ENCODE measurements around the gene DPPA3. TPM values are rescaled to one million over a fixed set of nuclear protein-coding genes. Genes with fewer than 3 reads are reported as not detected.

DPPA3 gene
- total and polyA plus RNA-seq, 2 donors (not counting 1 experiment from before 2014, with no cell fraction given) = not detected

GRCh38 chr12:7748852-7749251, 37.6 kb downstream of the DPPA3 start:
- Histone ChIP-seq H3K27me3 (ENCODE audit: control insufficient read depth, insufficient read depth, low read length) (no peaks in the 10 kb centered on the region), H3K27ac (ENCODE audit: insufficient read depth, low read length) (no peak overlapping the region)
- TF ChIP-seq CTCF (conservative IDR thresholded peaks at IDR 0.05 in 1 of 2, IDR thresholded peaks at IDR 0.05 in 1 of 2; ENCODE audit: low read depth in 1 of 2, low read length in 2 of 2) (no peak), EZH2 (IDR thresholded peaks at IDR 0.05; ENCODE audit: low read length, missing control alignments) (no peak)

GRCh38 chr12:7749442-7749841, 38.2 kb downstream of the DPPA3 start:
- no peak overlapping the region for H3K4me2 ChIP-seq (ENCODE audit: extremely low read depth, insufficient read depth, low read length)
- no peaks in the 10 kb centered on the region for H3K36me3 ChIP-seq (ENCODE audit: control insufficient read depth, insufficient read depth, low read length)
- no peaks in the 10 kb centered on the region for H3K27me3 ChIP-seq (ENCODE audit: control insufficient read depth, insufficient read depth, low read length)
- H3K9ac ChIP-seq (ENCODE audit: insufficient read depth, low read length) = no peak overlapping the region
- no peak overlapping the region for H3K27ac ChIP-seq (ENCODE audit: insufficient read depth, low read length)
- no peaks in the 10 kb centered on the region for H3K79me2 ChIP-seq (ENCODE audit: control insufficient read depth, insufficient read depth, low read length)
- H2AFZ ChIP-seq (ENCODE audit: low read length) = no peak overlapping the region
- TF ChIP-seq CTCF (conservative IDR thresholded peaks at IDR 0.05 in 1 of 2, IDR thresholded peaks at IDR 0.05 in 1 of 2; ENCODE audit: low read depth in 1 of 2, low read length in 2 of 2) (no peak), EZH2 (IDR thresholded peaks at IDR 0.05; ENCODE audit: low read length, missing control alignments) (no peak)
- H3K4me1 ChIP-seq (ENCODE audit: control insufficient read depth, extremely low read depth, insufficient read depth, low read length) = no peaks in the 10 kb centered on the region
- H3K4me3 ChIP-seq (replicated peaks in 1 of 4; ENCODE audit: control extremely low read depth in 1 of 4, insufficient read depth in 1 of 4, low read depth in 3 of 4, low read length in 4 of 4) = no peak overlapping the region
- DNase-seq (ENCODE audit: low read depth in 2 of 2) = no peak
- no peaks in the 10 kb centered on the region for H3K9me3 ChIP-seq (ENCODE audit: control insufficient read depth, insufficient read depth, low read depth, low read length)
- no peaks in the 10 kb centered on the region for H4K20me1 ChIP-seq (ENCODE audit: control insufficient read depth, extremely low read depth, insufficient read depth, low read length)

More at GRCh38 chr12:7748852-7749251, 37.6 kb downstream of the DPPA3 start:
- Histone ChIP-seq H3K36me3 (ENCODE audit: control insufficient read depth, insufficient read depth, low read length) (no peaks in the 10 kb centered on the region), H3K9me3 (ENCODE audit: control insufficient read depth, insufficient read depth, low read depth, low read length) (no peaks in the 10 kb centered on the region), H3K9ac (ENCODE audit: insufficient read depth, low read length) (no peak overlapping the region), H3K4me1 (ENCODE audit: control insufficient read depth, extremely low read depth, insufficient read depth, low read length) (no peaks in the 10 kb centered on the region), H4K20me1 (ENCODE audit: control insufficient read depth, extremely low read depth, insufficient read depth, low read length) (no peaks in the 10 kb centered on the region), H3K4me3 (replicated peaks in 1 of 4; ENCODE audit: control extremely low read depth in 1 of 4, insufficient read depth in 1 of 4, low read depth in 3 of 4, low read length in 4 of 4) (no peak overlapping the region), H3K79me2 (ENCODE audit: control insufficient read depth, insufficient read depth, low read length) (no peaks in the 10 kb centered on the region), H3K4me2 (ENCODE audit: extremely low read depth, insufficient read depth, low read length) (no peak overlapping the region), H2AFZ (ENCODE audit: low read length) (no peak overlapping the region)
- DNase-seq (ENCODE audit: low read depth in 2 of 2) = no peak

DNA sequence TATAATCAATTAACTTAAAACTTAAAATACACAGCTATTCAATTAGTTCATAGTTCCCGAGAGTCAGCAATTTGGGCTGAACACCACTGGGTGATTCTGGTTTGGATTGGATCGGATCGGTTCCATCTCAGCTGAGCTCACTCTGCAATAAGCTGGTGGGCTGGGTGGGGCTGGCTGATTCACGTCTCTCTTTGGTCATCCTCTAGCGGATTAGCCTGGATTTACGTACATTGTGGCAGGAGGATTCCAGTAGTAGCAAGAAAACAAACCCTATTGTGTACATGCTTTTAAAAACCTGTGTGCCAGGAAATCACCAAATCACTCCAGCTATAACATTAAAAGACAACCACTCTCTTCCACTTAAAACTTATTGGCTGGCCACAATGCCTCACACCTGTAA, 39.1 kb downstream of the DPPA3 start:
- Histone ChIP-seq H3K9me3 (ENCODE audit: control insufficient read depth, insufficient read depth, low read depth, low read length) (no peaks in the 10 kb centered on the region), H3K9ac (ENCODE audit: insufficient read depth, low read length) (no peak overlapping the region), H3K79me2 (ENCODE audit: control insufficient read depth, insufficient read depth, low read length) (no peaks in the 10 kb centered on the region), H3K36me3 (ENCODE audit: control insufficient read depth, insufficient read depth, low read length) (no peaks in the 10 kb centered on the region), H3K27ac (ENCODE audit: insufficient read depth, low read length) (no peak overlapping the region), H2AFZ (ENCODE audit: low read length) (no peak overlapping the region), H3K4me3 (replicated peaks in 1 of 4; ENCODE audit: control extremely low read depth in 1 of 4, insufficient read depth in 1 of 4, low read depth in 3 of 4, low read length in 4 of 4) (no peak overlapping the region), H4K20me1 (ENCODE audit: control insufficient read depth, extremely low read depth, insufficient read depth, low read length) (no peaks in the 10 kb centered on the region), H3K4me1 (ENCODE audit: control insufficient read depth, extremely low read depth, insufficient read depth, low read length) (no peaks in the 10 kb centered on the region), H3K4me2 (ENCODE audit: extremely low read depth, insufficient read depth, low read length) (no peak overlapping the region), H3K27me3 (ENCODE audit: control insufficient read depth, insufficient read depth, low read length) (no peaks in the 10 kb centered on the region)
- TF ChIP-seq CTCF (conservative IDR thresholded peaks at IDR 0.05 in 1 of 2, IDR thresholded peaks at IDR 0.05 in 1 of 2; ENCODE audit: low read depth in 1 of 2, low read length in 2 of 2) = no peak
- TF ChIP-seq EZH2 (IDR thresholded peaks at IDR 0.05; ENCODE audit: low read length, missing control alignments) = no peak
- no peak for DNase-seq (ENCODE audit: low read depth in 2 of 2)
